HEK293 (cell line): Measurements from ENCODE around the gene UGT1A8.

Experiments used
- CTCF ChIA-PET: fragments of 350-600 bp; formaldehyde crosslinking; extraction: SDS; loops from one replicate; lab custom pipeline; 2021; ENCODE audit warnings: antibody characterized with exemption; lab: Yijun Ruan, JAX
- POLR2A ChIA-PET: fragments of 300-600 bp; formaldehyde crosslinking; extraction: SDS; loops from one replicate; lab custom pipeline; 2020; ENCODE audit warnings: antibody characterized with exemption, inconsistent platforms; lab: Yijun Ruan, JAX
- H3K27ac ChIP-seq: fragments of 200-500 bp; sonication (Bioruptor generic); 2 replicates; pipeline ENCODE4 v1.5.1; 2014; ENCODE audit warnings: low read depth, low read length, control low read depth, inconsistent platforms; ENCODE audit errors: extremely low read depth
- H3K36me3 ChIP-seq, 2 experiments: fragments of 200-500 bp in 1 of 2; sonication (Bioruptor generic) in 1 of 2; 1 replicate in 1 of 2; 2 replicates in 1 of 2; pipeline ENCODE4 v1.5.1; 2014 to 2017; ENCODE audit warnings: inconsistent platforms in 2 of 2, low read length in 2 of 2; ENCODE audit not compliant: control insufficient read depth in 2 of 2, insufficient read depth in 1 of 2
- H3K4me1 ChIP-seq: fragments of 200-500 bp; sonication (Bioruptor generic); 2 replicates; pipeline ENCODE4 v1.5.1; 2014; ENCODE audit warnings: mild to moderate bottlenecking, low read length, inconsistent platforms; ENCODE audit not compliant: control insufficient read depth, insufficient read depth
- H3K4me3 ChIP-seq: 2 replicates; pipeline ENCODE4 v1.5.1; 2011; ENCODE audit warnings: low read depth, mild to moderate bottlenecking, control low read depth, low read length, moderate library complexity
- H3K9me3 ChIP-seq: fragments of 200-500 bp; sonication (Bioruptor generic); 2 replicates; pipeline ENCODE4 v1.5.1; 2014; ENCODE audit warnings: low read depth, low read length, inconsistent platforms; ENCODE audit not compliant: control insufficient read depth, insufficient read depth
- GLI4 ChIP-seq: fragments of 450-650 bp; formaldehyde crosslinking; IDR thresholded peaks from 2 replicates; pipeline ENCODE4 v1.5.1; 2016; ENCODE audit warnings: missing biosample characterization, missing genetic modification characterization
- HOXD13 ChIP-seq: sonication (generic); formaldehyde crosslinking; IDR thresholded peaks from 2 replicates; pipeline ENCODE4 v1.8.0; 2022; ENCODE audit warnings: missing genetic modification reagents, borderline replicate concordance
- OSR2 ChIP-seq: fragments of 450-650 bp; formaldehyde crosslinking; IDR thresholded peaks from 2 replicates; pipeline ENCODE4 v1.5.1; 2016; ENCODE audit warnings: missing biosample characterization, missing genetic modification characterization
- PRDM1 ChIP-seq: fragments of 450-650 bp; formaldehyde crosslinking; IDR thresholded peaks from 2 replicates; pipeline ENCODE4; 2016; ENCODE audit warnings: missing biosample characterization, missing genetic modification characterization
- PRDM10 ChIP-seq: fragments of 450-650 bp; formaldehyde crosslinking; IDR thresholded peaks from 2 replicates; pipeline ENCODE4 v1.5.1; 2016; ENCODE audit warnings: missing biosample characterization, missing genetic modification characterization
- ZFHX2 ChIP-seq: fragments of 450-650 bp; formaldehyde crosslinking; conservative IDR thresholded peaks from 2 replicates; pipeline ENCODE4 v1.5.1; 2016; ENCODE audit warnings: missing biosample characterization, missing genetic modification characterization
- ZFP41 ChIP-seq: fragments of 450-650 bp; formaldehyde crosslinking; IDR thresholded peaks from 2 replicates; pipeline ENCODE4 v1.5.1; 2016; ENCODE audit warnings: missing biosample characterization, missing genetic modification characterization, borderline replicate concordance
- ZIC2 ChIP-seq: fragments of 450-650 bp; formaldehyde crosslinking; IDR thresholded peaks from 2 replicates; pipeline ENCODE4 v1.5.1; 2016; ENCODE audit warnings: missing biosample characterization, missing genetic modification characterization
- ZNF16 ChIP-seq: fragments of 450-650 bp; formaldehyde crosslinking; IDR thresholded peaks from 2 replicates; pipeline ENCODE4 v1.5.1; 2016; ENCODE audit warnings: low read depth, missing biosample characterization, missing genetic modification characterization
- ZNF214 ChIP-seq: fragments of 450-650 bp; formaldehyde crosslinking; IDR thresholded peaks from 2 replicates; pipeline ENCODE4 v1.5.1; 2017; ENCODE audit warnings: missing biosample characterization, mild to moderate bottlenecking, missing genetic modification characterization, borderline replicate concordance
- ZNF391 ChIP-seq: fragments of 450-650 bp; formaldehyde crosslinking; IDR thresholded peaks from 2 replicates; pipeline ENCODE4 v1.5.1; 2016; ENCODE audit warnings: low read depth, missing biosample characterization, missing genetic modification characterization, borderline replicate concordance
- ZNF510 ChIP-seq: fragments of 450-650 bp; formaldehyde crosslinking; IDR thresholded peaks from 2 replicates; pipeline ENCODE4 v1.5.1; 2018; ENCODE audit warnings: mild to moderate bottlenecking, missing genetic modification characterization, missing biosample characterization; ENCODE audit not compliant: insufficient replicate concordance
- ZNF521 ChIP-seq: fragments of 450-650 bp; formaldehyde crosslinking; IDR thresholded peaks from 2 replicates; pipeline ENCODE4 v1.5.1; 2017; ENCODE audit warnings: missing biosample characterization, mild to moderate bottlenecking, missing genetic modification characterization
- ZNF529 ChIP-seq: fragments of 450-650 bp; formaldehyde crosslinking; IDR thresholded peaks from 2 replicates; pipeline ENCODE4 v1.5.1; 2017; ENCODE audit warnings: missing genetic modification characterization, missing biosample characterization; ENCODE audit not compliant: insufficient replicate concordance
- ZNF624 ChIP-seq: fragments of 450-650 bp; formaldehyde crosslinking; IDR thresholded peaks from 2 replicates; pipeline ENCODE4 v1.5.1; 2017; ENCODE audit warnings: missing biosample characterization, missing genetic modification characterization
- ZNF692 ChIP-seq: fragments of 450-650 bp; formaldehyde crosslinking; IDR thresholded peaks from 2 replicates; pipeline ENCODE4 v1.5.1; 2016; ENCODE audit warnings: missing biosample characterization, missing genetic modification characterization
- TF ChIP-seq, protein P1 (sequence below): fragments of 450-650 bp; formaldehyde crosslinking; IDR thresholded peaks from 2 replicates; pipeline ENCODE4 v1.5.1; 2016; ENCODE audit warnings: missing biosample characterization, missing genetic modification characterization, low read depth
- TF ChIP-seq, protein P2 (sequence below): fragments of 450-650 bp; formaldehyde crosslinking; optimal IDR thresholded peaks from 2 replicates; pipeline ENCODE3; 2016; ENCODE audit warnings: missing biosample characterization, mild to moderate bottlenecking, missing genetic modification characterization

UGT1A8 gene

DNA sequence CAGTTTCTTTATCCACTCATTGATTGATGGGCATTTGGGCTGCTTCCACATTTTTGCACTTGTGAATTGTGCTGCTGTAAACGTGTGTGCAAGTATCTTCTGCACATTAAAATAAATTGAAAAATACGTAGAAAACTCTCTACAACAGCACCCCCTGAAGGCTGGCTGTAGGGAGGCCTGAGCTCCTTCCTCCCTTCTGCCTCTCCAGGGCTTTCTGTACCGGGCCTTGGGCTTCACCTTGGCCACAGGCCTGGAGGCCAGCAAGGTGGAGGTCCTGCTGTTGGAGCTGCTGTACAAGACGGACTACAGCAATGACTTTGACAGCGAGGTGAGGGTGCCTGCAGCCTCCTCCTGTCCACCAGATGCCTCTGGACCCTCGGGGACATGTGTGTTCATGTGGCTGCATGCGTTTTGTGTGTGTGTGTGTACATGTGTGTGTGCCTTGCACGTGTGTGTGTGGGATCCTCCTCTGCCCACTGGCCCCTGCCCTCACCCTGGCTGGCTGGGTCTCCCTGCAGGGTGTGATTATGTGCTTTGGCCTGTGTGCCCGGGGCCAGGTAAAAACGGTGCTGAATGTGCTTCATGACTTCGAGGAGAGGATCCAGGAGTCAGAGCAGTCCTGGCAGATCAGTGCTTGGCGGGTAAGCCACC, 189.9 kb downstream of the UGT1A8 start:
- POLR2A ChIA-PET, result no interaction called here
- TF ChIP-seq ZNF692 (tag by site-specific recombination) (no peak), OSR2 (no peak), GLI4 (no peak), ZNF391 (no peak), ZNF624 (no peak), PRDM1 (no peak), ZNF529 (tag by site-specific recombination) (no peak), ZFHX2 (tag by site-specific recombination) (no peak)
- CTCF ChIA-PET, result interaction anchor here (0.6 to 1.4 kb wide), 2 partner anchors 11 to 1240 kb away, joined by 3 to 4 read pairs; no protein-coding TSS in a partner anchor
- Histone ChIP-seq H3K9me3 (no peaks in the 10 kb centered on the region), H3K4me1 (no peaks in the 10 kb centered on the region), H3K4me3 (no peak overlapping the region), H3K36me3 (no peaks in the 10 kb centered on the region), H3K27ac (no peak overlapping the region)

GRCh38 chr2:233807966-233808935, 190.8 kb downstream of the UGT1A8 start:
- CTCF ChIA-PET, result no interaction called here
- no peaks in the 10 kb centered on the region for H3K36me3 ChIP-seq
- TF ChIP-seq HOXD13 (no peak), ZFP41 (tag by site-specific recombination) (no peak), PRDM10 (tag by site-specific recombination) (no peak), ZNF521 (tag by site-specific recombination) (no peak), ZNF16 (no peak), ZNF510 (no peak), ZNF214 (tag by site-specific recombination) (no peak), ZIC2 (tag by site-specific recombination) (no peak)
- TF ChIP-seq, protein P1, sequence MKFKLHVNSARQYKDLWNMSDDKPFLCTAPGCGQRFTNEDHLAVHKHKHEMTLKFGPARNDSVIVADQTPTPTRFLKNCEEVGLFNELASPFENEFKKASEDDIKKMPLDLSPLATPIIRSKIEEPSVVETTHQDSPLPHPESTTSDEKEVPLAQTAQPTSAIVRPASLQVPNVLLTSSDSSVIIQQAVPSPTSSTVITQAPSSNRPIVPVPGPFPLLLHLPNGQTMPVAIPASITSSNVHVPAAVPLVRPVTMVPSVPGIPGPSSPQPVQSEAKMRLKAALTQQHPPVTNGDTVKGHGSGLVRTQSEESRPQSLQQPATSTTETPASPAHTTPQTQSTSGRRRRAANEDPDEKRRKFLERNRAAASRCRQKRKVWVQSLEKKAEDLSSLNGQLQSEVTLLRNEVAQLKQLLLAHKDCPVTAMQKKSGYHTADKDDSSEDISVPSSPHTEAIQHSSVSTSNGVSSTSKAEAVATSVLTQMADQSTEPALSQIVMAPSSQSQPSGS (tag by site-specific recombination), result no peak
- TF ChIP-seq, protein P2, sequence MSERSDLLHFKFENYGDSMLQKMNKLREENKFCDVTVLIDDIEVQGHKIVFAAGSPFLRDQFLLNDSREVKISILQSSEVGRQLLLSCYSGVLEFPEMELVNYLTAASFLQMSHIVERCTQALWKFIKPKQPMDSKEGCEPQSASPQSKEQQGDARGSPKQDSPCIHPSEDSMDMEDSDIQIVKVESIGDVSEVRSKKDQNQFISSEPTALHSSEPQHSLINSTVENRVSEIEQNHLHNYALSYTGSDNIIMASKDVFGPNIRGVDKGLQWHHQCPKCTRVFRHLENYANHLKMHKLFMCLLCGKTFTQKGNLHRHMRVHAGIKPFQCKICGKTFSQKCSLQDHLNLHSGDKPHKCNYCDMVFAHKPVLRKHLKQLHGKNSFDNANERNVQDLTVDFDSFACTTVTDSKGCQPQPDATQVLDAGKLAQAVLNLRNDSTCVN, result no peak
- H3K4me1 ChIP-seq, result no peaks in the 10 kb centered on the region
- POLR2A ChIA-PET, result no interaction called here
- no peak overlapping the region for H3K4me3 ChIP-seq
- no peaks in the 10 kb centered on the region for H3K9me3 ChIP-seq
- H3K27ac ChIP-seq, result no peak overlapping the region
